Neural cell (in vitro differentiated cells): ENCODE measurements around the gene ZNF79. TPM values are rescaled to one million over a fixed set of nuclear protein-coding genes. Genes with fewer than 3 reads are reported as not detected.

Source experiments
- H2AFZ ChIP-seq: fragments of 200-600, 300-800 bp; sonication (generic), shearing (Covaris generic); 2 replicates; pipeline ENCODE4 v1.6.0; 2014; ENCODE audit warnings: low read depth, mild to moderate bottlenecking, antibody characterized with exemption, low read length, moderate library complexity
- H3F3A ChIP-seq: fragments of 200-600 bp; shearing (Covaris generic); 2 replicates; pipeline ENCODE4 v1.6.1; 2016; ENCODE audit warnings: mild to moderate bottlenecking, moderate library complexity, mixed read lengths, antibody characterized with exemption, low read length; ENCODE audit not compliant: insufficient read depth, poor library complexity, severe bottlenecking
- H3K27ac ChIP-seq: fragments of 200-600, 300-800 bp; sonication (generic), shearing (Covaris generic); 2 replicates; pipeline ENCODE4 v1.5.1; 2014; ENCODE audit warnings: mild to moderate bottlenecking, low read length, moderate library complexity
- H3K27me3 ChIP-seq: fragments of 300-800, 200-600 bp; sonication (generic), shearing (Covaris generic); 2 replicates; pipeline ENCODE4 v1.6.0; 2014; ENCODE audit warnings: mild to moderate bottlenecking, low read depth, low read length, moderate library complexity; ENCODE audit not compliant: insufficient read depth
- H3K36me3 ChIP-seq: fragments of 300-800, 200-600 bp; sonication (generic), shearing (Covaris generic); 2 replicates; pipeline ENCODE4 v1.5.1; 2014; ENCODE audit warnings: mild to moderate bottlenecking, antibody characterized with exemption, low read length, moderate library complexity; ENCODE audit not compliant: insufficient read depth
- H3K4me2 ChIP-seq: fragments of 300-800, 200-600 bp; sonication (generic), shearing (Covaris generic); 2 replicates; pipeline ENCODE4 v1.6.0; 2014; ENCODE audit warnings: mild to moderate bottlenecking, low read length
- H3K4me3 ChIP-seq: fragments of 300-800, 200-600 bp; sonication (generic), shearing (Covaris generic); 2 replicates; pipeline ENCODE4 v1.5.1; 2014; ENCODE audit warnings: mild to moderate bottlenecking, low read length, moderate library complexity
- H3K79me2 ChIP-seq: fragments of 200-600 bp; shearing (Covaris generic); replicated peaks from 2 replicates; pipeline ENCODE4 v1.6.0; 2014; ENCODE audit warnings: mild to moderate bottlenecking, low read length, moderate library complexity; ENCODE audit not compliant: insufficient read depth
- H3K9ac ChIP-seq: fragments of 300-800, 200-600 bp; sonication (generic), shearing (Covaris generic); 2 replicates; pipeline ENCODE4 v1.6.1; 2016; ENCODE audit warnings: mild to moderate bottlenecking, low read length, mixed read lengths
- H3K9me2 ChIP-seq: fragments of 200-600 bp; shearing (Covaris generic); 2 replicates; pipeline ENCODE4 v1.6.1; 2016; ENCODE audit warnings: mild to moderate bottlenecking, low read length, mixed read lengths; ENCODE audit not compliant: insufficient read depth
- H3K9me3 ChIP-seq: fragments of 200-600, 300-800 bp; sonication (generic), shearing (Covaris generic); 2 replicates; pipeline ENCODE4 v1.6.1; 2016; ENCODE audit warnings: mild to moderate bottlenecking, mixed run types, low read length, moderate library complexity, mixed read lengths
- H4K20me1 ChIP-seq: fragments of 200-600 bp; shearing (Covaris generic); 2 replicates; pipeline ENCODE4 v1.6.1; 2016; ENCODE audit warnings: mild to moderate bottlenecking, mixed run types; ENCODE audit not compliant: insufficient read depth
- EP300 ChIP-seq: fragments of 450-650 bp; conservative IDR thresholded peaks from 2 replicates; pipeline ENCODE4 v1.6.1; 2014; ENCODE audit warnings: antibody characterized with exemption, mild to moderate bottlenecking, moderate library complexity; ENCODE audit not compliant: poor library complexity, severe bottlenecking
- EZH2 ChIP-seq: fragments of 200-600, 300-800 bp; shearing (Covaris generic), sonication (generic); IDR thresholded peaks from 2 replicates; pipeline ENCODE4 v1.6.1; 2014; ENCODE audit warnings: antibody characterized with exemption, low read length, borderline replicate concordance, mild to moderate bottlenecking; ENCODE audit not compliant: insufficient read depth, poor library complexity, severe bottlenecking
- MXI1 ChIP-seq: fragments of 450-650 bp; conservative IDR thresholded peaks from 2 replicates; pipeline ENCODE4 v1.6.1; 2014; ENCODE audit warnings: antibody characterized with exemption, mild to moderate bottlenecking; ENCODE audit not compliant: poor library complexity, severe bottlenecking
- POLR2AphosphoS5 ChIP-seq: IDR thresholded peaks from 2 replicates; pipeline ENCODE4 v1.6.1; 2012
- RAD21 ChIP-seq: fragments of 450-650 bp; conservative IDR thresholded peaks from 2 replicates; pipeline ENCODE4 v1.6.1; 2014; ENCODE audit warnings: antibody characterized with exemption, mild to moderate bottlenecking, moderate library complexity
- SMC3 ChIP-seq: fragments of 450-650 bp; conservative IDR thresholded peaks from 2 replicates; pipeline ENCODE4 v1.6.1; 2014; ENCODE audit warnings: antibody characterized with exemption, mild to moderate bottlenecking, moderate library complexity; ENCODE audit not compliant: poor library complexity
- TAF1 ChIP-seq: IDR thresholded peaks from 2 replicates; pipeline ENCODE4 v1.6.1; 2012; ENCODE audit warnings: low read depth
- polyA plus RNA-seq: library from polyadenylated mRNA; depleted of rRNA; stranded (reverse); fragments of >200 nt; gene quantifications from 2 replicates; pipeline ENCODE4 v1.2.3, GENCODE V29; 2014
- TF ChIP-seq, protein P1 (sequence below): IDR thresholded peaks from 2 replicates; pipeline ENCODE4 v1.6.1; 2012; ENCODE audit warnings: borderline replicate concordance
- TF ChIP-seq, protein P2 (sequence below): fragments of 450-650 bp; IDR thresholded peaks from 2 replicates; pipeline ENCODE4 v1.5.1; 2014; ENCODE audit warnings: antibody characterized with exemption, mild to moderate bottlenecking, moderate library complexity; ENCODE audit not compliant: poor library complexity, severe bottlenecking

ZNF79 gene
- polyA plus RNA-seq, 1 donor from 2014 or later = 2.9 TPM

DNA sequence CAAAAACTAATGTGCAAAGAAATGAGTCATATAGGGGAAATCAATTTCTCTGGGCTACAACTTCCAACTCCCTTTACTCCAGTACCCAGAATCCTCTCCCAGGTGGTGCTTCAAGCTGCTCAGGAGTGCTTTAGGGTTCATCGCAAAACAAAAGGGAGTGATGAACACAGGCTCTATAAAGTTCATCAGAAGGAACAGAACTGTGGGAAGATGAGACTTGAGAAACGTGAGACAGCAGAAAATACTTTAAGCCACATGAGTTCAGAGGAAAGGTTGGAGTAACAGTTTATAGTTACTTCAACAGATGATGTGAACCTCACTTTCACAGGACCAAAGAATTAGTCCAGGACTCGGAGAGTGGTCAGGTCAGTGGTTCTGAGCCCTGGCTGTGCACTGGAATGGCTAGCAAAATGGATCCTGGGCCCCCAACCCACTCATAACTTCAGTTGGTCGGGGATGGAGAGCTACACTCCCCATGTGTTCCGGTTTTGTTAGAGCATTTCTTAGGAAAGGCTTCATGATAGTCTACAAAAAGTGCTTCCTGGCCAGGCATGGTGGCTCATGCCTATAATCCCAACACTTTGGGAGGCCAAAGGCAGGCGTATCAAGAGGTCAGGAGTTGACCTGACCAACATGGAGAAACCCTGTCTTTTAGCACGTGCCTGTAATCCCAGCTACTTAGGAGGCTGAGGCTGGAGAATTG lies 22.7 kb downstream of the ZNF79 start:
- H3K9me2 ChIP-seq = no peaks in the 10 kb centered on the region
- H3F3A ChIP-seq = no peaks in the 10 kb centered on the region
- no peak overlapping the region for H3K27ac ChIP-seq
- H3K9me3 ChIP-seq = no peaks in the 10 kb centered on the region
- H3K4me3 ChIP-seq = no peak overlapping the region
- no peaks in the 10 kb centered on the region for H4K20me1 ChIP-seq
- TF ChIP-seq, protein P1, sequence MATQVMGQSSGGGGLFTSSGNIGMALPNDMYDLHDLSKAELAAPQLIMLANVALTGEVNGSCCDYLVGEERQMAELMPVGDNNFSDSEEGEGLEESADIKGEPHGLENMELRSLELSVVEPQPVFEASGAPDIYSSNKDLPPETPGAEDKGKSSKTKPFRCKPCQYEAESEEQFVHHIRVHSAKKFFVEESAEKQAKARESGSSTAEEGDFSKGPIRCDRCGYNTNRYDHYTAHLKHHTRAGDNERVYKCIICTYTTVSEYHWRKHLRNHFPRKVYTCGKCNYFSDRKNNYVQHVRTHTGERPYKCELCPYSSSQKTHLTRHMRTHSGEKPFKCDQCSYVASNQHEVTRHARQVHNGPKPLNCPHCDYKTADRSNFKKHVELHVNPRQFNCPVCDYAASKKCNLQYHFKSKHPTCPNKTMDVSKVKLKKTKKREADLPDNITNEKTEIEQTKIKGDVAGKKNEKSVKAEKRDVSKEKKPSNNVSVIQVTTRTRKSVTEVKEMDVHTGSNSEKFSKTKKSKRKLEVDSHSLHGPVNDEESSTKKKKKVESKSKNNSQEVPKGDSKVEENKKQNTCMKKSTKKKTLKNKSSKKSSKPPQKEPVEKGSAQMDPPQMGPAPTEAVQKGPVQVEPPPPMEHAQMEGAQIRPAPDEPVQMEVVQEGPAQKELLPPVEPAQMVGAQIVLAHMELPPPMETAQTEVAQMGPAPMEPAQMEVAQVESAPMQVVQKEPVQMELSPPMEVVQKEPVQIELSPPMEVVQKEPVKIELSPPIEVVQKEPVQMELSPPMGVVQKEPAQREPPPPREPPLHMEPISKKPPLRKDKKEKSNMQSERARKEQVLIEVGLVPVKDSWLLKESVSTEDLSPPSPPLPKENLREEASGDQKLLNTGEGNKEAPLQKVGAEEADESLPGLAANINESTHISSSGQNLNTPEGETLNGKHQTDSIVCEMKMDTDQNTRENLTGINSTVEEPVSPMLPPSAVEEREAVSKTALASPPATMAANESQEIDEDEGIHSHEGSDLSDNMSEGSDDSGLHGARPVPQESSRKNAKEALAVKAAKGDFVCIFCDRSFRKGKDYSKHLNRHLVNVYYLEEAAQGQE = no peak
- TF ChIP-seq RAD21 (no peak), POLR2AphosphoS5 (no peak), MXI1 (no peak), EP300 (no peak), TAF1 (no peak), SMC3 (no peak), EZH2 (no peak)
- TF ChIP-seq, protein P2, sequence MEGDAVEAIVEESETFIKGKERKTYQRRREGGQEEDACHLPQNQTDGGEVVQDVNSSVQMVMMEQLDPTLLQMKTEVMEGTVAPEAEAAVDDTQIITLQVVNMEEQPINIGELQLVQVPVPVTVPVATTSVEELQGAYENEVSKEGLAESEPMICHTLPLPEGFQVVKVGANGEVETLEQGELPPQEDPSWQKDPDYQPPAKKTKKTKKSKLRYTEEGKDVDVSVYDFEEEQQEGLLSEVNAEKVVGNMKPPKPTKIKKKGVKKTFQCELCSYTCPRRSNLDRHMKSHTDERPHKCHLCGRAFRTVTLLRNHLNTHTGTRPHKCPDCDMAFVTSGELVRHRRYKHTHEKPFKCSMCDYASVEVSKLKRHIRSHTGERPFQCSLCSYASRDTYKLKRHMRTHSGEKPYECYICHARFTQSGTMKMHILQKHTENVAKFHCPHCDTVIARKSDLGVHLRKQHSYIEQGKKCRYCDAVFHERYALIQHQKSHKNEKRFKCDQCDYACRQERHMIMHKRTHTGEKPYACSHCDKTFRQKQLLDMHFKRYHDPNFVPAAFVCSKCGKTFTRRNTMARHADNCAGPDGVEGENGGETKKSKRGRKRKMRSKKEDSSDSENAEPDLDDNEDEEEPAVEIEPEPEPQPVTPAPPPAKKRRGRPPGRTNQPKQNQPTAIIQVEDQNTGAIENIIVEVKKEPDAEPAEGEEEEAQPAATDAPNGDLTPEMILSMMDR = no peak
- H3K36me3 ChIP-seq = peaks cover 7% of the 10 kb centered on the region
- H2AFZ ChIP-seq = no peak overlapping the region
- H3K27me3 ChIP-seq = no peaks in the 10 kb centered on the region
- no peak overlapping the region for H3K4me2 ChIP-seq
- peaks cover 8% of the 10 kb centered on the region for H3K79me2 ChIP-seq
- no peak overlapping the region for H3K9ac ChIP-seq

DNA sequence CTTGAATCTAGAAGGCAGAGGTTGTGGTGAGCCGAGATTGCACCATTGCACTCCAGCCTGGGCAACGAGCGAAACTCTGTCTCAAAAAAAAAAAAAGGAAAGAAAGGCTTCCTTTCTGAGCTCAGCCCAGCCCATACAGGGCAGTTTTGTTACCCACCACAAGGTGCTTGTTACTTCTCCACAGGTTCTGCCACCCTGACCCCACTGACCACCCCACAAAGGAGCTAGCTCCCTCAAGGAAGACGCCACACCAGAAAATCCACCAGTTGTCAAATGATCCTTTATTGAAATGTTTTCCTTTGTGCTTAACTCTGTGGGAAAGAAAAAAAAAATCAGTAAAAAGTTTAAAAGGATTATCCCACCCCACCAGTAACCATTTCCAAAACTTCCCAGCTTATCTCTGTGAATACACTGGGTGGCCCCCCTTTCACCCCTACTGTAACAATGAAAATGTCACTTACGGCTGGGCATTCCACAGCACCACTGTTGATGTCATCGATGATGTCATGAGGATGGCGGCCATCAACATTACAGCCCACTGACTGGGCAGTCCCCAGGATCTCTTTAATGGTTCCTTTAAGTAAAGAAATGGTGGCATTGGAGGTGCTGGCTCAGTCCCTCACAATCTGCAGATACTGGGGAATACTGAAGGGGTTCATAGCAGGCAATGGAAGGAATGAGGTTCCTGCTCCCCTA lies 23.4 kb downstream of the ZNF79 start:
- peaks cover 7% of the 10 kb centered on the region for H3K36me3 ChIP-seq
- H4K20me1 ChIP-seq = no peaks in the 10 kb centered on the region

More for the DNA sequence above, 23.4 kb downstream of the ZNF79 start:
- Histone ChIP-seq H3K9ac (no peak overlapping the region), H3F3A (no peaks in the 10 kb centered on the region), H3K27me3 (no peaks in the 10 kb centered on the region), H3K4me2 (no peak overlapping the region), H2AFZ (no peak overlapping the region), H3K79me2 (peaks cover 8% of the 10 kb centered on the region), H3K9me3 (no peaks in the 10 kb centered on the region), H3K4me3 (no peak overlapping the region), H3K9me2 (no peaks in the 10 kb centered on the region), H3K27ac (no peak overlapping the region)
- TF ChIP-seq MXI1 (no peak), EP300 (no peak), SMC3 (no peak), POLR2AphosphoS5 (no peak), TAF1 (no peak), EZH2 (no peak), RAD21 (no peak)
- TF ChIP-seq, protein P1 = no peak
- TF ChIP-seq, protein P2 = no peak
